SK-N-SH treated with all-trans-retinoic acid at 6 μM for 48 hours (cell line): ENCODE measurements around the gene PTP4A2.

Source experiments
- ATAC-seq: fragments of 200-7000 bp; cut with Tn5 transposase; 3 replicates; pipeline ENCODE4 v1.9.1; 2020; ENCODE audit warnings: mild to moderate bottlenecking, moderate library complexity
- ARNTL ChIP-seq: fragments of 450-650 bp; formaldehyde crosslinking; IDR thresholded peaks from 2 replicates; pipeline ENCODE4 v1.5.0; 2020; ENCODE audit warnings: low read depth, mild to moderate bottlenecking, moderate library complexity, borderline replicate concordance
- BACH2 ChIP-seq: fragments of 250-450 bp; sonication (Bioruptor Pico); IDR thresholded peaks from 2 replicates; pipeline ENCODE4 v1.9.0; 2021; ENCODE audit warnings: mild to moderate bottlenecking, borderline replicate concordance
- CSDC2 ChIP-seq: fragments of 250-450 bp; sonication (Bioruptor Pico); IDR thresholded peaks from 2 replicates; pipeline ENCODE4 v1.5.0; 2020; ENCODE audit warnings: mild to moderate bottlenecking, moderate library complexity
- CSRNP3 ChIP-seq: fragments of 250-450 bp; sonication (Bioruptor Pico); IDR thresholded peaks from 2 replicates; pipeline ENCODE4 v1.5.1; 2021; ENCODE audit warnings: mild to moderate bottlenecking, moderate library complexity
- ESRRG ChIP-seq: fragments of 250-450 bp; sonication (Bioruptor Pico); IDR thresholded peaks from 2 replicates; pipeline ENCODE4 v1.6.1; 2021; ENCODE audit warnings: mild to moderate bottlenecking
- ISL1 ChIP-seq: fragments of 250-450 bp; sonication (Bioruptor Pico); IDR thresholded peaks from 2 replicates; pipeline ENCODE4 v2.1.2; 2022; ENCODE audit warnings: mild to moderate bottlenecking, moderate library complexity
- OSR1 ChIP-seq: fragments of 250-450 bp; sonication (Bioruptor Pico); IDR thresholded peaks from 2 replicates; pipeline ENCODE4 v1.8.0; 2022; ENCODE audit warnings: moderate library complexity, mild to moderate bottlenecking, inconsistent platforms
- PPARA ChIP-seq: fragments of 250-450 bp; sonication (Bioruptor Pico); IDR thresholded peaks from 2 replicates; pipeline ENCODE4 v1.5.0; 2020; ENCODE audit warnings: mild to moderate bottlenecking, borderline replicate concordance
- RARB ChIP-seq: fragments of 250-450 bp; sonication (Bioruptor Pico); IDR thresholded peaks from 2 replicates; pipeline ENCODE4 v1.8.0; 2021; ENCODE audit warnings: mild to moderate bottlenecking, moderate library complexity
- SNAI2 ChIP-seq: fragments of 250-450 bp; sonication (Bioruptor Pico); IDR thresholded peaks from 2 replicates; pipeline ENCODE4 v1.5.0; 2020; ENCODE audit warnings: mild to moderate bottlenecking, moderate library complexity
- TOX ChIP-seq: fragments of 250-450 bp; sonication (Bioruptor Pico); IDR thresholded peaks from 2 replicates; pipeline ENCODE4 v1.8.0; 2021; ENCODE audit warnings: mild to moderate bottlenecking, moderate library complexity, borderline replicate concordance
- TSHZ2 ChIP-seq: fragments of 250-450 bp; sonication (Bioruptor Pico); IDR thresholded peaks from 2 replicates; pipeline ENCODE4 v1.5.0; 2020; ENCODE audit warnings: mild to moderate bottlenecking, moderate library complexity
- ZC3H10 ChIP-seq: fragments of 250-450 bp; sonication (Bioruptor Pico); IDR thresholded peaks from 2 replicates; pipeline ENCODE4 v1.5.1; 2021; ENCODE audit warnings: mild to moderate bottlenecking, moderate library complexity
- ZFP3 ChIP-seq: fragments of 250-450 bp; sonication (Bioruptor Pico); IDR thresholded peaks from 2 replicates; pipeline ENCODE4 v1.5.0; 2020; ENCODE audit warnings: mild to moderate bottlenecking, moderate library complexity
- ZFP30 ChIP-seq: fragments of 450-650 bp; formaldehyde crosslinking; IDR thresholded peaks from 2 replicates; pipeline ENCODE4 v1.5.0; 2022; ENCODE audit warnings: mild to moderate bottlenecking, moderate library complexity
- ZNF565 ChIP-seq: fragments of 450-650 bp; formaldehyde crosslinking; conservative IDR thresholded peaks from 2 replicates; pipeline ENCODE4 v1.5.0; 2020; ENCODE audit warnings: low read depth, mild to moderate bottlenecking, moderate library complexity
- ZNF70 ChIP-seq: fragments of 450-650 bp; formaldehyde crosslinking; IDR thresholded peaks from 2 replicates; pipeline ENCODE4 v1.5.0; 2020; ENCODE audit warnings: mild to moderate bottlenecking, moderate library complexity
- ZNF8 ChIP-seq: fragments of 450-650 bp; formaldehyde crosslinking; IDR thresholded peaks from 2 replicates; pipeline ENCODE4 v1.5.0; 2020; ENCODE audit warnings: mild to moderate bottlenecking, moderate library complexity
- TF ChIP-seq, protein P1 (sequence below): fragments of 250-450 bp; sonication (Bioruptor Pico); IDR thresholded peaks from 2 replicates; pipeline ENCODE4 v1.8.0; 2021; ENCODE audit warnings: low read depth, mild to moderate bottlenecking, moderate library complexity, borderline replicate concordance
- TF ChIP-seq, protein P2 (sequence below): fragments of 250-450 bp; sonication (Bioruptor Pico); IDR thresholded peaks from 2 replicates; pipeline ENCODE4 v1.8.0; 2020; ENCODE audit warnings: mild to moderate bottlenecking, moderate library complexity, borderline replicate concordance

PTP4A2 gene

DNA sequence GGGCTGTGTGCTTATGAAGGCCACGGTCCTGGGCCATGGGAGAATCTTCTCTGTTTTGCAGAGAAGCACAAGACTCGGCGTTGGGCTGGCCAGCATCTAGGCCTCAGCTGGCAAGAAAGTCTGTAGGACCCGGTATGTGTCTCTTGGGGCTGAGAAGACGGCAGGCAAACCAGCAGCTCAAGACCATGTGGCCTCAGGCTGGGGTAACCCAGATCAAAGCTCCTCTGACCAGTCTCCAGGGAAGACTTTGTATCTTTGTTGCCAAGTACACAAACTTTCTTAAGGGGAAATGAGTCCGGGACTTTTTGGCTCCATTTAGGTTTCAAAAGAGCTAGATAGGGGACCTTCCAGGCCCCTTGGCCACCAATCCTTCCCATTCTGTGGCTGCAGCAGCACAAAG is 60.1 kb downstream of the PTP4A2 start (continued):
- TF ChIP-seq, protein P1, sequence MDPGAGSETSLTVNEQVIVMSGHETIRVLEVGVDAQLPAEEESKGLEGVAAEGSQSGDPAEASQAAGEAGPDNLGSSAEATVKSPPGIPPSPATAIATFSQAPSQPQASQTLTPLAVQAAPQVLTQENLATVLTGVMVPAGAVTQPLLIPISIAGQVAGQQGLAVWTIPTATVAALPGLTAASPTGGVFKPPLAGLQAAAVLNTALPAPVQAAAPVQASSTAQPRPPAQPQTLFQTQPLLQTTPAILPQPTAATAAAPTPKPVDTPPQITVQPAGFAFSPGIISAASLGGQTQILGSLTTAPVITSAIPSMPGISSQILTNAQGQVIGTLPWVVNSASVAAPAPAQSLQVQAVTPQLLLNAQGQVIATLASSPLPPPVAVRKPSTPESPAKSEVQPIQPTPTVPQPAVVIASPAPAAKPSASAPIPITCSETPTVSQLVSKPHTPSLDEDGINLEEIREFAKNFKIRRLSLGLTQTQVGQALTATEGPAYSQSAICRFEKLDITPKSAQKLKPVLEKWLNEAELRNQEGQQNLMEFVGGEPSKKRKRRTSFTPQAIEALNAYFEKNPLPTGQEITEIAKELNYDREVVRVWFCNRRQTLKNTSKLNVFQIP (CRISPR knock-in tag), result no peak
- TF ChIP-seq ZFP3 (CRISPR knock-in tag), result no peak
- no peak for TF ChIP-seq CSDC2 (CRISPR knock-in tag)
- TF ChIP-seq, all 23 proteins: peak for 0

DNA sequence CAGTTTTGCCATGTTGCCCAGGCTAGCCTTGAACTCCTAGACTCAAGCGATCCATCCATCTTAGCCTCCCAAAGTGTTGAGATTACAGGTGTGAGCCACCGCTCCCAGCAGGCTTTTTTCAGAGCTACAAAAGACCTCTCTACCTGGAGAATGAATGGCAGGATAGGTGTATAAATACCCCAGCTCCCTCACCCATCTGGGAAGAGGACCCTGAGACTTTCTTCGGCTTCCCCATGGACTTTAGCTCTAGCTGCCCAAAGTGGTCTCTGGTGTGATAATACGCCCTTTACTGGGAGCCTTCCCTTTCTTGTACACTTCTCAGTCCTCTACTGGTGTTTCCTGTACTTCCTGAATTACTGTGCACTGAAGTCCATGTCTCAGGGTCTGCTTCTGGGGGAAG is 60.6 kb downstream of the PTP4A2 start:
- ATAC-seq, result no peak
- no peak for TF ChIP-seq RARB (CRISPR knock-in tag)
- no peak for TF ChIP-seq TOX
- TF ChIP-seq ZNF565 (CRISPR knock-in tag), result no peak
- no peak for TF ChIP-seq ZFP3 (CRISPR knock-in tag)
- no peak for TF ChIP-seq ESRRG (CRISPR knock-in tag)
- TF ChIP-seq, protein P1 (CRISPR knock-in tag), result no peak
- no peak for TF ChIP-seq BACH2 (CRISPR knock-in tag)

- TF ChIP-seq, protein P1 (CRISPR knock-in tag), result no peak
- TF ChIP-seq TOX (no peak), ZFP30 (CRISPR knock-in tag) (no peak), ZNF8 (no peak), CSRNP3 (CRISPR knock-in tag) (no peak), ARNTL (CRISPR knock-in tag) (no peak), SNAI2 (CRISPR knock-in tag) (no peak), RARB (CRISPR knock-in tag) (no peak), TSHZ2 (CRISPR knock-in tag) (no peak), PPARA (CRISPR knock-in tag) (no peak), ISL1 (CRISPR knock-in tag) (no peak), ZC3H10 (CRISPR knock-in tag) (no peak), ZNF70 (CRISPR knock-in tag) (no peak), BACH2 (CRISPR knock-in tag) (no peak), OSR1 (CRISPR knock-in tag) (no peak), CSDC2 (CRISPR knock-in tag) (no peak)
- TF ChIP-seq, protein P2, sequence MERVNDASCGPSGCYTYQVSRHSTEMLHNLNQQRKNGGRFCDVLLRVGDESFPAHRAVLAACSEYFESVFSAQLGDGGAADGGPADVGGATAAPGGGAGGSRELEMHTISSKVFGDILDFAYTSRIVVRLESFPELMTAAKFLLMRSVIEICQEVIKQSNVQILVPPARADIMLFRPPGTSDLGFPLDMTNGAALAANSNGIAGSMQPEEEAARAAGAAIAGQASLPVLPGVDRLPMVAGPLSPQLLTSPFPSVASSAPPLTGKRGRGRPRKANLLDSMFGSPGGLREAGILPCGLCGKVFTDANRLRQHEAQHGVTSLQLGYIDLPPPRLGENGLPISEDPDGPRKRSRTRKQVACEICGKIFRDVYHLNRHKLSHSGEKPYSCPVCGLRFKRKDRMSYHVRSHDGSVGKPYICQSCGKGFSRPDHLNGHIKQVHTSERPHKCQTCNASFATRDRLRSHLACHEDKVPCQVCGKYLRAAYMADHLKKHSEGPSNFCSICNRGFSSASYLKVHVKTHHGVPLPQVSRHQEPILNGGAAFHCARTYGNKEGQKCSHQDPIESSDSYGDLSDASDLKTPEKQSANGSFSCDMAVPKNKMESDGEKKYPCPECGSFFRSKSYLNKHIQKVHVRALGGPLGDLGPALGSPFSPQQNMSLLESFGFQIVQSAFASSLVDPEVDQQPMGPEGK (CRISPR knock-in tag), result no peak
- no peak for ATAC-seq
Observed at GRCh38 chr1:31875636-31876236, 62.4 kb downstream of the PTP4A2 start.
